ENCODE measurements around the gene ZFP92. TPM values are rescaled to one million over a fixed set of nuclear protein-coding genes. Genes with fewer than 3 reads are reported as not detected.
"Not testable (repeated sequence)": the region's sequence is repeated elsewhere in the genome, so short reads cannot be mapped to it uniquely, and the experiment has no call there.

Gene ZFP92
- total RNA-seq, 1 donor from 2014 or later, result 1.9 TPM

DNA sequence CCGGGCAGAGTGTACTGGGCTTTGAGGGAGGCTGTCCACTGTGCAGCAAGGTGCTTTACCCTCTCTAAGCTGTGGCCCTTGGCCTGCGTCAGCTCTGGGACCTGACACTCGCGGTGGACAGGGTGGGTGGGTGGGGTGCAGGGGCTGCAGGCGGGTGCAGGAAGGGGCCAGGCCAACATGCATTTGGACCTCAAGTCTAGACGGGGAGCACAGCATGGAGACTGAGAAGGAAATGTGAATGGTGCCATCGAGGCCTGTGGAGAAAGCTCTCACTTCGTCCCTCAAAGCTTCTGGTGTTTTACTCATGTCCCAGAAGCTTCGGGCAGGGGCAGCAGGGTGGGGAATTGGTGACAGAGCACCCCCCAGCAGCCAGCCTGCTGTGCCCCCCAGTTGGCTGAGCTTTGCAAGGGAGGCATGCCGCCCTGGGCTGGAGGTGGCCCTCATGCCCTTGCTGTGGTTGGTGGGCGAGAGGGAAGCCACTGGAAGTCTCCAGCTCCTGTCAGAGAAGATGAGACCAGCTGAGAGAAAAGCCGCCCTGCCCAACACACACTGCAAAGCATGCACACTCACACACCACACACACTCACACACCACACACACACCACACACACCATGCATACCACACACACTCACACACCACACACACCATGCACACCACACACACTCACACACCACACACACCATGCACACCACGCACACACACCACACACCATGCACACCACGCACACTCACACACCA, 22.4 kb upstream of the ZFP92 start:
- DNase-seq (ENCODE audit: low read depth), result no peak

DNA sequence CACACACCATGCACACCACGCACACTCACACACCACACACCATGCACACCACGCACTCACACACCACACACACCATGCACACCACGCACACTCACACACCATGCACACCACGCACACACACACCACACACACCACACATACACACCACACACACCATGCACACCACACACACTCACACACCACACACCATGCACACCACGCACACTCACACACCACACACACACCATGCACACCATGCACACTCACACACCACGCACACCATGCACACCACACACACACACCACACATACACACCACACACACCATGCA, 21.9 kb upstream of the ZFP92 start:
- H3K36me3 ChIP-seq (ENCODE audit: control insufficient read depth, insufficient read depth, low read length); H3K4me3 ChIP-seq (ENCODE audit: low read depth, low read length); H3K27me3 ChIP-seq (ENCODE audit: control insufficient read depth, insufficient read depth, low read length); DNase-seq (ENCODE audit: low read depth): not testable (repeated sequence)

More for the DNA sequence above, 22.4 kb upstream of the ZFP92 start:
- Histone ChIP-seq H3K36me3 (ENCODE audit: control insufficient read depth, insufficient read depth, low read length) (no peaks in the 10 kb centered on the region), H3K4me3 (ENCODE audit: low read depth, low read length) (no peak overlapping the region), H3K27me3 (ENCODE audit: control insufficient read depth, insufficient read depth, low read length) (no peaks in the 10 kb centered on the region)
- TF ChIP-seq, protein P1, sequence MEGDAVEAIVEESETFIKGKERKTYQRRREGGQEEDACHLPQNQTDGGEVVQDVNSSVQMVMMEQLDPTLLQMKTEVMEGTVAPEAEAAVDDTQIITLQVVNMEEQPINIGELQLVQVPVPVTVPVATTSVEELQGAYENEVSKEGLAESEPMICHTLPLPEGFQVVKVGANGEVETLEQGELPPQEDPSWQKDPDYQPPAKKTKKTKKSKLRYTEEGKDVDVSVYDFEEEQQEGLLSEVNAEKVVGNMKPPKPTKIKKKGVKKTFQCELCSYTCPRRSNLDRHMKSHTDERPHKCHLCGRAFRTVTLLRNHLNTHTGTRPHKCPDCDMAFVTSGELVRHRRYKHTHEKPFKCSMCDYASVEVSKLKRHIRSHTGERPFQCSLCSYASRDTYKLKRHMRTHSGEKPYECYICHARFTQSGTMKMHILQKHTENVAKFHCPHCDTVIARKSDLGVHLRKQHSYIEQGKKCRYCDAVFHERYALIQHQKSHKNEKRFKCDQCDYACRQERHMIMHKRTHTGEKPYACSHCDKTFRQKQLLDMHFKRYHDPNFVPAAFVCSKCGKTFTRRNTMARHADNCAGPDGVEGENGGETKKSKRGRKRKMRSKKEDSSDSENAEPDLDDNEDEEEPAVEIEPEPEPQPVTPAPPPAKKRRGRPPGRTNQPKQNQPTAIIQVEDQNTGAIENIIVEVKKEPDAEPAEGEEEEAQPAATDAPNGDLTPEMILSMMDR (IDR thresholded peaks at IDR 0.05; ENCODE audit: insufficient read depth, low read length, poor library complexity, severe bottlenecking), result no peak

DNA sequence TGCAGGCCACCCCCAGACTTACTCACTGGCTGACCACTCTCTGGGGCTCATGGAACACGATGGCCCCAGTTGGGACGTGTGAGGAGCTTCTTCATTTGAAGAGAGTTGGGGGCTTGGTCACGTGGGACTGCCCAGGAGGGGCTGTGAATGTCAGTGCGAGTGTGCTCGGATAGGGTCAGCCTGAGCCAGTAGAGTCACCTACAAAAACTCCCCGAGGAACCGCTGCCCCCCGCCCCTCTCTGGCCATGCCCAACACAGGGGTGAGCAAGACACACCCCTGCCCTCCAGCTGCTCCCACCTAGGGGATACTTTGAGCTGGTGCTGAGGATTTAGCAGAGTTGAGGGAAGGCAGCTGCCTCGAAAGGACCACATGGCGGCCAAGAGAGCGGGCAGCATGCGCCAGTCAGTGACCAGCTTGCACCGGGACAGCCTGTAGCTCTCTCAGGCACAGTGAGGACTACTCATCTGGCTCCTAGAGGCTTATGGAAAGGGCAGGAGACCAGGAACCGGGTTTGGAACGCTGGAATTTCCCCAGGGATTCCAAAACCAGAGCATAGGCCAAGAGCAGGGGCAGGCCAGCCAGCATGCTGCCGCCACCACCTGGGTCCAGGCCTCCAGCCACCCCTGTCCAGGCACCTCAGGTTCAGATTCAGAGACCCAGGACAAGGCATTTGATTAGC, 18.5 kb upstream of the ZFP92 start:
- no peaks in the 10 kb centered on the region for H3K27me3 ChIP-seq (ENCODE audit: control insufficient read depth, insufficient read depth, low read length)
- TF ChIP-seq, protein P1 (IDR thresholded peaks at IDR 0.05; ENCODE audit: insufficient read depth, low read length, poor library complexity, severe bottlenecking), result no peak
- DNase-seq (ENCODE audit: low read depth), result no peak
- no peaks in the 10 kb centered on the region for H3K36me3 ChIP-seq (ENCODE audit: control insufficient read depth, insufficient read depth, low read length)
- H3K4me3 ChIP-seq (ENCODE audit: low read depth, low read length), result no peak overlapping the region

DNA sequence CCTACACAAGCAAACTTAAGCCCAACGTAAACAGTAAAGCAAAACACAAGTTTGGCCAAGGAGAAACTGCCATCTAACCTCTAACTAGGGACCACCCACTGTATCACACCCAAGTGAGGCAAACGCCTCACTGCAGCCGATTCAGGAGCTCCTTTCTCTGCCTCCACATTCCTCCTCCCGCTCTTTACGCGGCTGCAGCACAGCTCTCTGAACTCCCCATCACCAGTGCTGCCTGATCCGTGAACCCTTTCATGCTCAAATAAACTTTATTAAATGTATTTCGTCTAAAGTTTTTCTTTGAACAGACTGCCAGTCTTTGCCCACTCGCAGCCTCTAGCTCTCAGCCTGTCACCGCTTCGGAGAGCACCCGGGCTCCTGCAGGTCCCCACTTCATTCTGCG, 16.7 kb upstream of the ZFP92 start:
- H3K36me3 ChIP-seq (ENCODE audit: control insufficient read depth, insufficient read depth, low read length), result no peaks in the 10 kb centered on the region
- DNase-seq (ENCODE audit: low read depth), result no peak
- no peaks in the 10 kb centered on the region for H3K27me3 ChIP-seq (ENCODE audit: control insufficient read depth, insufficient read depth, low read length)
- no peak overlapping the region for H3K4me3 ChIP-seq (ENCODE audit: low read depth, low read length)
- TF ChIP-seq, protein P1 (IDR thresholded peaks at IDR 0.05; ENCODE audit: insufficient read depth, low read length, poor library complexity, severe bottlenecking), result no peak

DNA sequence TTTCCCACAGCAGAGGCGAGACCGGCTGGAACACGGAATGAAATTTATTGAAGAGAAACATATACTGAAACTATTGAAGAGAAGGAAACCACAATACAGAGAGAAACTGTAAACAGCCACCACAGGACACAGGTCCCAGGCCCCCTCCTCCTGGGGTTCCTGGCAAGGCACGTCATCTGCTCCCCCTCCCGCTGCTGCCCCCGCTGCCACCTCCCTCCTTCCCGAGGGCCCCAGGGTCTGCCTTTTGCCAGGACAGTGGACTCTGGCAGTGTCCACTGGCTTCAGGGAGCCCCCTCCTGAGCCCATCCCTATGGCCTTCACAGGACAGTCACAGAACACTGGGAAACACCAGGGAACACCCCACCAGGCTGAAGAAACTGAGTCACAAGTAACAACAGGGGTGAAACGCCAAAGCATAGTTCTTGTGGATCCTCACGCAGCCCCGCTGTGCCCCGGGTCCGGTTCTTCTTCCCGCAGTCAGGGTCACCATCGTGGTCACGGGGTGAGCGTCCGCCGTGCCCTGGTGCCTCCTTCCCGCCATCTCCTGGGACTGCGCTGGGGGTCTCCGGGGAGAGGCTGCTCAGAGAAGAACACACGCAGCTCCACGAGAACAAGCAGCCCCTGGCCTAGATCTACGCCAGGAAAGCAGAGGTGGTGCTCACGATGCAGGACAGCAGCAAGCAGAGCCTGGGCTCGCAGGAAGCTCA, 15.5 kb upstream of the ZFP92 start:
- Histone ChIP-seq H3K36me3 (ENCODE audit: control insufficient read depth, insufficient read depth, low read length) (no peaks in the 10 kb centered on the region), H3K4me3 (ENCODE audit: low read depth, low read length) (no peak overlapping the region), H3K27me3 (ENCODE audit: control insufficient read depth, insufficient read depth, low read length) (no peaks in the 10 kb centered on the region)
- TF ChIP-seq, protein P1 (IDR thresholded peaks at IDR 0.05; ENCODE audit: insufficient read depth, low read length, poor library complexity, severe bottlenecking), result no peak
- no peak for DNase-seq (ENCODE audit: low read depth)

Data from kidney epithelial cell (primary cell).